Right atrium auricular region (tissue), 2 donors: Measurements from ENCODE around the gene DPY30. TPM values are rescaled to one million over a fixed set of nuclear protein-coding genes. Genes with fewer than 3 reads are reported as not detected.
"Not testable (repeated sequence)": the region's sequence is repeated elsewhere in the genome, so short reads cannot be mapped to it uniquely, and the experiment has no call there.

Source experiments
- DNase-seq: peaks from one replicate; pipeline ENCODE4 v3.0.0-alpha.2; 2019; ENCODE audit warnings: low spot score
- H3K27ac ChIP-seq, 2 donors: fragments of 200-600 bp; sonication (generic); 1 replicate in 1 of 2; 2 replicates in 1 of 2; pipeline ENCODE4 v1.5.1; 2016 to 2019
- H3K27me3 ChIP-seq, 2 donors: fragments of 200-600 bp; sonication (generic); one replicate each; pipeline versions ENCODE4 v1.5.1 to v1.6.0; 2017 to 2019
- H3K36me3 ChIP-seq: fragments of 200-600 bp; sonication (generic); one replicate; pipeline ENCODE4 v1.5.1; 2016
- H3K4me1 ChIP-seq, 2 donors: fragments of 200-600 bp; sonication (generic); one replicate each; pipeline versions ENCODE4 v1.5.1 to v1.6.0; 2017 to 2019
- H3K4me3 ChIP-seq, 2 donors: fragments of 200-600 bp; sonication (generic); 1 replicate in 1 of 2; 2 replicates in 1 of 2; pipeline ENCODE4 v1.5.1; 2017 to 2019; ENCODE audit warnings: mild to moderate bottlenecking in 1 of 2, moderate library complexity in 1 of 2
- H3K9me3 ChIP-seq, 2 donors: fragments of 200-600 bp; sonication (generic); one replicate each; pipeline ENCODE4 v1.5.1; 2019
- CTCF ChIP-seq, 2 donors: fragments of 200-600 bp; sonication (generic); IDR thresholded peaks; one replicate each; pipeline ENCODE4 v1.5.1; 2019; ENCODE audit warnings: antibody characterized with exemption in 2 of 2
- total RNA-seq, 2 donors: library from RNA; depleted of rRNA; stranded (reverse); fragments of >200 nt; gene quantifications; one replicate each; pipeline ENCODE4 v1.1.0, GENCODE V29; 2016

Gene DPY30
- total RNA-seq, 2 donors from 2014 or later: 40.8 to 49.8 TPM

DNA sequence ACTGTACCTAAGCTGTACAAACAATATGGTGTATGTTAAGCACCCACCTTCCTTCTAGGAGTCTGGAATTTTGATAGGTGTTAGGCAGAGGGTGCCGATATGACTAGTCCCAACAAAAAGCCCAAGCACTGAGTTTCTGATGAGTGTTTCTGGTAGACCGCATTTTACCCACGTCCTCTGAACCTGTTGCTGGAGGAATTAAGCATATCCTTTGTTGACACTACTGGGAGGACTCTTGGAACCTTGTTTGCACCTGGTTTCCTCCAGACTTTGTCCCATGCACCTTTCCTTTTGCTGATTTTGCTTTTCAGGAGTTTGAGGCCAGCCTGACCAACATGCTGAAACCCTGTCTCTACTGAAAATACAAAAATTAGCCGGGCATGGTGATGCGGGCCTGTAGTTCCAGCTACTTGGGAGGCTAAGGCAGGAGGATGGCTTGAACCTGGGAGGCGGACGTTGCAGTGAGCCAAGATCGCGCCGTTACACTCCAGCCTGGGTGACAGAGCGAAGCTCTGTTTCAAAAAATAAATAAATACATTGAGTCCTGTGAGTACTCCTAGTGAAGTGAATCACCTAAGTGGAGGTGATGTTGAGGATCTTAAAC is 12.3 kb upstream of the DPY30 start:
- H3K27ac ChIP-seq: no peak overlapping the region

GRCh38 chr2:32043561-32043960 is 4.0 kb upstream of the DPY30 start:
- no peak overlapping the region for H3K27ac ChIP-seq
- H3K36me3 ChIP-seq: no peaks in the 10 kb centered on the region
- H3K4me3 ChIP-seq: no peak overlapping the region
- no peak for DNase-seq
- no peaks in the 10 kb centered on the region for H3K9me3 ChIP-seq
- no peak for TF ChIP-seq CTCF (IDR thresholded peaks at IDR 0.05)
- H3K27me3 ChIP-seq: no peaks in the 10 kb centered on the region
- H3K4me1 ChIP-seq: peaks cover 0 to 11% of the 10 kb centered on the region in 2 donors

More for the DNA sequence above, 12.3 kb upstream of the DPY30 start:
- no peaks in the 10 kb centered on the region for H3K36me3 ChIP-seq
- no peaks in the 10 kb centered on the region for H3K27me3 ChIP-seq
- TF ChIP-seq CTCF (IDR thresholded peaks at IDR 0.05): no peak
- H3K9me3 ChIP-seq: no peaks in the 10 kb centered on the region
- DNase-seq: no peak
- H3K4me3 ChIP-seq: no peak overlapping the region
- no peaks in the 10 kb centered on the region for H3K4me1 ChIP-seq

DNA sequence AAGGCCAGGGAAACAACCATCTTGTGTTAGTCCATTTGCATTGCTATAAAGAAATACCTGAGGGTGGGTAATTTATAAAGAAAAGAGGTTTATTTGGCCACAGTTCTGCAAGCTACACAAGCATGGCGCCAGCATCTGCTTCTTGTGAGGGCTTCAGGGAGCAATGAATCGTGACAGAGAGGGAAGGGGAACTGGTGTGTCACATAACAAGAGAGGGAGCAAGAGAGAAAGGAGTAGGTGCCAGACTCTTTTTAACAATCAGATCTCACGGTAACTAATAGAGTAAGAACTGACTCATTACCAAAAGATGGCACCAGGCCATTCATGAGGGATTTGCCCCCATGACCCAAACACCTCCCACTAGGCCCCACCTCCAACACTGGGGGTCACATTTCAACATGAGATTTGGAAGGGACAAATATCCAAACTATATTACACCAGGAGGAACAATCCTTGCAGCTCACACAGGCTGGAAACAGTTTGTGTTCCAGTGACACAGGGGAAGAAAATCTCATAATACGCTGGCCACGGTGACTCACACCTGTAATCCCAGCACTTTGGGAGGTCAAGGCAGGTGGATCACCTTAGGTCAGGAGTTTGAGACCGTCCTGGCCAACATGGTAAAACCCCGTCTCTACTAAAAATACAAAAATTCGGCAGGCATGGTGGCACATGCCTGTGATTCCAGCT is 5.3 kb downstream of the DPY30 start:
- Histone ChIP-seq H3K4me1 (peaks cover 0 to 10% of the 10 kb centered on the region in 2 donors), H3K36me3 (peaks cover 18% of the 10 kb centered on the region)
- H3K9me3 ChIP-seq, H3K4me3 ChIP-seq, DNase-seq, H3K27ac ChIP-seq, H3K27me3 ChIP-seq: not testable (repeated sequence)

DNA sequence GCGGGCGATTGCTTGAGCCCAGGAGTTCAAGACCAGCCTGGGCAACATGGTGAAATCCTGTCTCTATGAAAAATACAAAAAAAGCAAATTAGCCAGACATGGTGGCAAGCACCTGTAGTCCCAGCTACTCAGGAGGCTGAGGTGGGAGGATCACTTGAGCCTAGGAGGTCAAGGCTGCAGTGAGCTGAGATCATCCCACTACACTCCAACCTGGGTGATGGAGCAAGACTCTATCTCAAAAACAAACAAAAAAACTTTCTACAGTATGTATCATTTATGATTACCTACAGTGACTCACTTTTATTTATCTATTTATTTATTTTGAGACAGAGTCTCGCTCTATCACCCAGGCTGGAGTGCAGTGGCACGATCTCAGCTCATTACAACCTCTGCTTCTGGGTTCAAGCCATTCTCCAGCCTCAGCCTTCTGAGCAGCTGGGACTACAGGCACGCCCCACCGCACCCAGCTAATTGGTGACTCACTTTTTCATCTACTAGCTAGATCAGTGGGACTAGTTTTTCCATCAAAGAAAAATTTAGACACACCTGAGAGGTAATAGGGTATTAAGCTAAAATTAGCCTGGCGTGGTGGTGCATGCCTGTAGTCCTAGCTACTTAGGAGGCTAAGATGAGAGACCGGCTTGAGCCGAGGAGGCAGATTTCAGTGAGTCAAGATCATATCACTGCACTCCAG is 20.7 kb downstream of the DPY30 start:
- peaks cover 33% of the 10 kb centered on the region for H3K36me3 ChIP-seq

DNA sequence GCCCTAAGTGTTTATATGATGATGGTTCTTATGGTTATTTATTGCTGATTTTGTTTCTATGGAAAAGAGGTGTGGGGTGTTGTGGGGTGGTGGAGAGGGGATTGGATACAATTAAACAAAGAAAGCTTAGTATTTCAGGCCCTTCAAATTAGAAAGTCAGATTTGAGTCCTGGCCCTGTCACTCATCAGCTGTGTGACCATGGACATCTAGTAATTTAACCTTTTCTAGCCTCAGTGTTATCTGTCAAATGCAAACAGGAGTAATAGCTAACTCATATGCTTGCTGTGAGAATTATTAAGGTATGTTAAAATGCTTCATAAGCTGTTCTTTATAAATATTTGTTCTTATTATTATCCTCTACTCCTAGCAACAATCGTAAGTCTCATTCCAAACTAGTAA is 26.7 kb downstream of the DPY30 start:
- no peak overlapping the region for H3K4me3 ChIP-seq
- DNase-seq: no peak
- no peaks in the 10 kb centered on the region for H3K27me3 ChIP-seq
- no peak overlapping the region for H3K27ac ChIP-seq
- H3K36me3 ChIP-seq: no peaks in the 10 kb centered on the region
- peaks cover 0 to 22% of the 10 kb centered on the region in 2 donors for H3K4me1 ChIP-seq
- H3K9me3 ChIP-seq: no peaks in the 10 kb centered on the region
- TF ChIP-seq CTCF (IDR thresholded peaks at IDR 0.05): no peak

More for the DNA sequence above, 20.7 kb downstream of the DPY30 start:
- H3K27me3 ChIP-seq, H3K4me3 ChIP-seq, H3K4me1 ChIP-seq, DNase-seq, H3K27ac ChIP-seq, H3K9me3 ChIP-seq: not testable (repeated sequence)

DNA sequence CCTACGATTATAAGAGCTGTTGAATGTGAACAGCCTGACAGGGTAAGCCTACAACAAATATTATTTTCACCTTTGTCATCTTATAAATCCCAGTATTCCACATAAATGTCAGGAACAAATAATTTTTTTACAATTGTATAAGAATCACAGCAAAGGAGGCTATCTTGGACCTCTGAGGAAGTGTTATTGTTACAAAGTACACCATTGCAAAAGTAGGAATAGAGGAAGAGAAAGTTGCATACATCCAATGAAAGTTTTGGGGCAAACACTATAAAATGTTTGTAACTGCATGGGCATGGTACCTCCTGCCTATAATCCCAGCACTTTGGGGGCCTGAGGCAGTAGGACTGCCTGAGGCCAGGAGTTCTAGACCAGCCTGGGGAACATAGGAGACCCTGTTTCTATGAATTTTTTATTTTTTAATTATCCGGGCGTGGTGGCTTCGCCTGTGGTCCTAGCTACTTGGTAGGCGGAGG is 28.1 kb downstream of the DPY30 start:
- Histone ChIP-seq H3K36me3 (no peaks in the 10 kb centered on the region), H3K27me3 (no peaks in the 10 kb centered on the region), H3K27ac (peak overlapping the region; percentile 89 to 93), H3K9me3 (no peaks in the 10 kb centered on the region), H3K4me1 (peaks cover 0 to 22% of the 10 kb centered on the region in 2 donors), H3K4me3 (peak overlapping the region; percentile 73 to 92)
- no peak for DNase-seq
- TF ChIP-seq CTCF (IDR thresholded peaks at IDR 0.05): no peak
